GM18502 (cell line): Measurements from ENCODE around the gene BRD4.

ENCODE experiments used
- ATAC-seq: cut with Tn5 transposase; IDR thresholded peaks from one replicate; pipeline ENCODE4 v1.9.1; 2021; ENCODE audit warnings: mild to moderate bottlenecking; ENCODE audit not compliant: unreplicated experiment, poor library complexity

BRD4 gene

DNA sequence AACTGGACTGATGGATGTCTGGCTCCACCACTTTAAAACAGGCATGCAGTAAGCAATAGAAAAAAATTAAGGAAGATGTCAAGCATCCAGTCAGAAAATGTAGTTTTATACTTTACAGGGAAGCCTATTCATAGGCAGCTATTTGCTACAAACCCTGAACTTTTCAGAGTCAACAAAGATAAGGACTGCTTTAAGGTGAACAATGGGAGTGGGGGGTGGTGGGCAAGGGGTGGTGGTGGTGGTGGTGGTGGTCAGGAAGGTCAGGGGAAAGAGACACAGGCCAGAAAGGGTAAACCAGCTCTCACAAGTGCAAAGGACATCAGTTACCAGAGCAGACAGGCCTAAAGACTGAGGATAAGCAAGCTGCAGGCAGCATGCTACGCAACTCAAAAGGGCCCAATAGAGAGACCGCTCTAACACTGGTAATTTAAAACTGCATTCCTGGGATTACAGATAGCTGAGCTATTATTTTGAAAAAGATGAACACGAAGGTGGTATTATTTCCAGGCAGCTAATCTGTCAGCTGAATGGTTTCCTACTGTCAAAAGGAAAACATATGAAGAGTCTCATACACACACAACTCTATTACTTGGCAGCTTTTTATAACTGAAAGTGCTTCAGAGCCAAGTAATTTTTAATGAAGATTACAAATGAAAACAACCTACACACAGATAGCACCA, 14.8 kb downstream of the BRD4 start:
- ATAC-seq = no peak

- no peak for ATAC-seq
Measured at GRCh38 chr19:15316498-15316897, 15.8 kb downstream of the BRD4 start.

GRCh38 chr19:15315101-15315500, 17.2 kb downstream of the BRD4 start:
- no peak for ATAC-seq

DNA sequence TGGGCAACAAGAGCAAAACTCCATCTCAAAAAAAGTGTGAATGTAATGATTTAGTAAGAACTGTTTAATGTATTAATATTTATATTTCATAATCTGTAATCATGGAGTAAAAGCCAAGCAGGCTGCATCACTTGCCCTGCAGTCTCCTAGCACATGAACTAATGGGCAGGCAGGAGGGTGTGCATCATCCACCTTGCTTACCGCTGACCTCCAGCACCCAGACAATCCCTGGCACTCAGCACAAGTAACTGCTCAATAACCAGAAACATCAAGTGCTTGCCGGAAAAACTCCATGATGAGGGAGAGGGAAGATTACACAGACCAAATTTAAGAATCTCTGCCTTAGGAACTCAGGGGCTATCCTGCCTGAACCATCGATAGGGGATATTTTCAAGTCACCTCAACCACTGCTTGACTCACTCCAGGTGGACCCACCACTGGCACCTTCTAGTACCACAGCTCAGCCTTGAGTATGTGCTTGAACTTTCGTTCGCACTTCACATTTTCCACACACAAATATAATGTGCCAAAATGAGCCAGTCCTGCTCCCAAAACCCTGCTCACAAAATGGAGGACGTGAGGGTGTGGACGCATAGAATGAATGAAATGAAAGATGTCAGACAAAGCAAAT, 18.6 kb downstream of the BRD4 start:
- no peak for ATAC-seq

DNA sequence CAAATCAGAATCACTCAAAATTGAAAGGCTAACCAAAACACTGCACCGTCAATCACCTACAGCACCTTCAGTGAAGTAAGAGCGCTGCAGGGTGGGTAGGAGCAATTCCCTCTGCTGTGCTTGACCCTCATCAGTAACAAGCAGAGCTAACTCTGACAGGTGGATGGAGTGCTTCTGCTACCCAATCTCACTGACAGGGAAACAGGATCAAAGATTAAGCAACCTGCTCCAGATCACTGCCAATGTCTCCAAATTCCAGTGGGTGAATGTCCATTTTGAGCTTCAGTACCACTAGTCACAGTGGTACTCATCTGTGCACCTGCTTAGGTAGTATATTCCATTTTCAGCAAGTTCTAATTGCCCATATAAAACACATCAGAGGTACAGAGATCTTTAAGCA, 25.2 kb downstream of the BRD4 start:
- ATAC-seq = no peak

- ATAC-seq = no peak
Measured at GRCh38 chr19:15305582-15306334, 26.6 kb downstream of the BRD4 start.

GRCh38 chr19:15304140-15304705, 28.1 kb downstream of the BRD4 start:
- ATAC-seq = no peak

DNA sequence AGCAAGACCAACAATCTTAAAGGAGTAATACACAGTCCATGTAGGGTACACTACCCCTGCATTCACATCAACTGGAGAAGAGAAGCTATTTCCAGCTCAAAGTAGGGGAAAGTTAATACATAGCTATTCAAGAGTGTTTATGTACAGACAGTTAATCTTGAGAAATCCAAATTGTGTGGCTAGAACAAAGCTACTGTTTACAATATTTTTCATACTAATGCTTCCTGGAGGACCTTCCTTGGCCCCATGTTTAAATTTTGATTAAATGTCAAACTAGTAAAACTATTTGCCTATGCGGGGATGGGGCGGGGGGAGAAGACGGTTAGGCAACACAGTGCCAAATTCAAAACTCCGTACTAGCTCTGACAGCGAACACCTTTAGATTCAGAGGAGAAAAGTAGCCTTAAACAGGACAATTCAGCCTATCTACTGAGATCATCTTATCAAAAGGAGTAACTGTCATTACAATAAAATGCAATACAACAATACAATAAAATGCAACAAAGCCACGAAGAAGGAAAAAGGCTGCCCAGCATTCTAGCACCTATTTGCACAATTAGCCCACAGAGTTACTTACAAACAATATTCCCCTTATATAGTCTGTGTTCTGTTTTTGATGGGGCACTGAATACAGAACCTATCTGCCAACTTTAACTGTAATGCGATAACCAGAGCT, 29.1 kb downstream of the BRD4 start:
- ATAC-seq = no peak

- ATAC-seq = no peak
Measured at GRCh38 chr19:15300533-15301197, 31.7 kb downstream of the BRD4 start.

DNA sequence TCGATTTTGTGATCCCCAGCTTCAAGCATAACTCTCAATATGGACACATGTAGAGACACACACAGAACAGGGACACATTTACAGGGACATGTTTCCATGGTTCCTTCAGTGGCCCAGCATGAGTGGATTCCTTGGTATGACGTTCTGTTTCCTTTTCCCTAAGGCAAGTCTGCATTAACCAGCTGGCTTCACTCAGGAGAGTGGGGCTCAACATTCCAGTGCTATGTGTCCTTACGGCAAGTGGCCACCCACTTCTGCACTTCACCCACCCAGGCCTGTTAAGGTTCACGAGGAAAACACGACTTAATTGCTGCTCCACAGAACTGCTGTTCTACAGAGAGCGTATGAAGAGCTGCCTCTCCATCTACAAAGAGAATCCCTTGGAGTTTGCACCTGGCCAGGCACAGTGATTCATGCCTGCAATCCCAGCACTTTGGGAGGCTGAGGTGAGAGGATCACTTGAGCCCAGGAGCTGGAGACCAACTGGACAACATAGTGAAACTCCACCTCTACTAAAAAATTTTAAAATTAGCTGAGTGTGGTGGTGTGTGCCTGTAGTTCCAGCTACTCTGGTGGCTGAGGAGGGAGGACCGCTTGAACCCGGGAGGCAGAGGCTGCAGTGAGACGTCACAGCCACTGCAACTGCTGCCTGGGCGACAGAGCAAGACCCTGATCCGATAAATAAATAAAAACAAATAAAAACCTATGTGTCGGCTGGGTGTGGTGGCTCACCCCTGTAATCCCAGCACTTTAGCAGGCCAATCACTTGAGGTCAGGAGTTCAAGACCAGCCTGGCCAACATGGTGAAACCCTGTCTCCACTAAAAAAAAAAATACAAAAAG, 32.5 kb downstream of the BRD4 start:
- no peak for ATAC-seq

- no peak for ATAC-seq
Measured at GRCh38 chr19:15298847-15299567, 33.3 kb downstream of the BRD4 start.

DNA sequence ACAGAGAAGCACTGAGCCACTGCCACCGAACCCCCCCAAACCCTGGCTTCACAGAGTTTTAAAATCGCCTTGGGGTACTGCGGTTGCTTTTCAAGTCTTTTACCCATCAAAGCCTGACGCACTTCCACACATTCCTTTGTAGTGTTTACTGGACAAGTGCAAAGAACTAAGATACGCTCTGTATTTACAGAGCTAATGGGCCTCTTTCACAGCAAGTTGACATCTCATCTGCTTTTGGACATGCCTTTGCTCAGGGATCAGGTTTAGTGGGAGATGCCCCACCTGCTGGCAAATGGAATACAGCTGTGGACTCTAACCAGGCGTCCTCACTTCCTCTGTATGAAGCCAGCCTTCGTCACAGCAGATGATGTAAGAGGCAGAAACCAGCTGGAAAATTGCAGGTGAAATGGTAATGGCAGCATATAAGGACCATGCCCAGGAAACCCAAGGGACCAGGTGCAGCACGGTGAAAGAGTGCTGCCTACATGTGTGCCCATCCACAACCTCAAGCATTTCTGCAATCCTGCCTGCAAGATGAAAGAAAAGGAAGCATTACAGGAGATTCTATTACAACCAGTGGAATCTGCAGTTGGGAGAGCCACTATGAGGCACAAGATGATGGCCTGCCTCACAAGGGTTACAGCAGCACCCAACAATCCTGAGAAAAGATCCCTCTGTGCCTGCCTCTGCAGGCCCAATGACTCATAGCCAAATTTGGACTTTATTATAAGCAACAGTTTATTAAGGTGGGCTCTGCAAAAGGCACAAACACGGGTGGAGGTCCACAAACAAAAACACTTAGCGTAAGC, 34.7 kb downstream of the BRD4 start:
- ATAC-seq = no peak

- no peak for ATAC-seq
Measured at GRCh38 chr19:15296841-15297415, 35.4 kb downstream of the BRD4 start.

DNA sequence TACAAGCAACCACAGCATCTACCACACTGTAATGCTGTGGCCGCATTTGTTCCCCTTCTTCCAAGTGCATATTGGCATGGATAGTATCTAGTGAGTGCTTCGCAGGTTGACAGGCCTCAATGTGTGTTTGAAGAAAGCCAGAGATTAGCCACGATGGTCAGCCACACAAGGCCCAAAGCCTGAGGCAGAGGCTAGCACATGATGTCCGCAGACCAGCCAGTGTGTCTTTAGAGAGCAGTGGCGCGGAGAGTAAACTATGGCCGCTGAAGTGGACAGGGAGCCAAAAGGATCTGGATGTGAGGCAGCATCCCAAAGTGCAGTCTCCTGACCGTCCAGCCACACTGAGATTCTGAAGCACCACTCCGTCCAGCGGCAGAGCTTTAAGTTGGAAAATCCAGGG, 36.0 kb downstream of the BRD4 start:
- no peak for ATAC-seq

DNA sequence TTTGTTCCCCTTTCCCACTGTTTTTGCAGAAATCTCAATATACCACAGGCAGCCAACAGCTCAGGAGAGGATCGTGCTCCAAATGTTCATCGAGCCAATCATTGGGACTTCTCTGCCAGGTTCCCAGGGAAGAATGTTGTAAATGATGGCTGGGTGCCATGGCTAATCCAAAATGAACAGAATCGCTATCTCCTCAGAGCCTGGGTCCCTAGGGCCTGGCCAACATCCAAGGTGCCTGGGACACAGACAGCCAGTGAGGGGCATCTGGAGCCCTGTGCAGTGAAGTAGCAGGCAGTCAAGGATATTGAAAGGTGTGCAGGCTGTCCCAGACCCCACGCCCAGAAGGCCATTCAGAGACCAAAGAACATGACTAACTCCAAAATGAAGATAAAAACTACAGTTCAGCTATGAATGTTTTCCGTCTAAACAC, 37.8 kb downstream of the BRD4 start:
- no peak for ATAC-seq

GRCh38 chr19:15293781-15294491, 38.4 kb downstream of the BRD4 start:
- ATAC-seq = no peak
